ENCODE measurements around the gene LGALS3.

Gene LGALS3

GRCh38 chr14:55116246-55117030 is 12.6 kb upstream of the LGALS3 start:
- TF ChIP-seq POLR2AphosphoS5 (IDR thresholded peaks at IDR 0.05; ENCODE audit: low read depth, low read length): no peak
- no peak for TF ChIP-seq FOXP2 (optimal IDR thresholded peaks at IDR 0.05; ENCODE audit: borderline replicate concordance, extremely low read depth, extremely low read length, insufficient read depth)
- TF ChIP-seq REST (IDR thresholded peaks at IDR 0.05; ENCODE audit: insufficient read depth in 1 of 2, low read depth in 2 of 2, low read length in 2 of 2): no peak
- no peak for TF ChIP-seq SIN3A (IDR thresholded peaks at IDR 0.05; ENCODE audit: borderline replicate concordance, insufficient read depth, low read length)
- no peak for TF ChIP-seq TAF1 (IDR thresholded peaks at IDR 0.05; ENCODE audit: borderline replicate concordance, insufficient read depth, low read length)

GRCh38 chr14:55117803-55118441 is 11.1 kb upstream of the LGALS3 start:
- TF ChIP-seq TAF1 (IDR thresholded peaks at IDR 0.05; ENCODE audit: borderline replicate concordance, insufficient read depth, low read length): no peak
- TF ChIP-seq FOXP2 (optimal IDR thresholded peaks at IDR 0.05; ENCODE audit: borderline replicate concordance, extremely low read depth, extremely low read length, insufficient read depth): no peak
- TF ChIP-seq REST (IDR thresholded peaks at IDR 0.05; ENCODE audit: insufficient read depth in 1 of 2, low read depth in 2 of 2, low read length in 2 of 2): no peak
- no peak for TF ChIP-seq POLR2AphosphoS5 (IDR thresholded peaks at IDR 0.05; ENCODE audit: low read depth, low read length)
- TF ChIP-seq SIN3A (IDR thresholded peaks at IDR 0.05; ENCODE audit: borderline replicate concordance, insufficient read depth, low read length): no peak

GRCh38 chr14:55118761-55119160 is 10.3 kb upstream of the LGALS3 start:
- TF ChIP-seq FOXP2 (optimal IDR thresholded peaks at IDR 0.05; ENCODE audit: borderline replicate concordance, extremely low read depth, extremely low read length, insufficient read depth) (no peak), POLR2AphosphoS5 (IDR thresholded peaks at IDR 0.05; ENCODE audit: low read depth, low read length) (no peak), SIN3A (IDR thresholded peaks at IDR 0.05; ENCODE audit: borderline replicate concordance, insufficient read depth, low read length) (no peak), REST (IDR thresholded peaks at IDR 0.05; ENCODE audit: insufficient read depth in 1 of 2, low read depth in 2 of 2, low read length in 2 of 2) (no peak), TAF1 (IDR thresholded peaks at IDR 0.05; ENCODE audit: borderline replicate concordance, insufficient read depth, low read length) (no peak)

GRCh38 chr14:55120571-55121495 is 8.2 kb upstream of the LGALS3 start:
- TF ChIP-seq POLR2AphosphoS5 (IDR thresholded peaks at IDR 0.05; ENCODE audit: low read depth, low read length) (no peak), FOXP2 (optimal IDR thresholded peaks at IDR 0.05; ENCODE audit: borderline replicate concordance, extremely low read depth, extremely low read length, insufficient read depth) (no peak), TAF1 (IDR thresholded peaks at IDR 0.05; ENCODE audit: borderline replicate concordance, insufficient read depth, low read length) (no peak), REST (IDR thresholded peaks at IDR 0.05; ENCODE audit: insufficient read depth in 1 of 2, low read depth in 2 of 2, low read length in 2 of 2) (no peak), SIN3A (IDR thresholded peaks at IDR 0.05; ENCODE audit: borderline replicate concordance, insufficient read depth, low read length) (no peak)
